Activated T-cell treated with anti-CD3 and anti-CD28 coated beads, Interleukin-2, amount 50 U/mL, for 4 hours (primary cell): ENCODE data around the gene ZNF267. TPM values are rescaled to one million over a fixed set of nuclear protein-coding genes. Genes with fewer than 3 reads are reported as not detected.
"Not testable (repeated sequence)": the region's sequence is repeated elsewhere in the genome, so short reads cannot be mapped to it uniquely, and the experiment has no call there.

Source experiments
- ATAC-seq, 2 donors: fragments of 200-7000 bp; cut with Tn5 transposase; one replicate each; pipeline ENCODE4 v1.10.0; 2021
- DNase-seq: peaks from one replicate; pipeline ENCODE4 v3.0.0-alpha.2; 2020
- H3K27me3 Mint-ChIP-seq: one replicate; pipeline ENCODE4 v1.8.0; 2021; ENCODE audit warnings: low read depth, mixed read lengths
- H3K36me3 Mint-ChIP-seq: one replicate; pipeline ENCODE4 v1.8.0; 2022; ENCODE audit warnings: mixed read lengths; ENCODE audit not compliant: insufficient read depth
- H3K4me1 Mint-ChIP-seq: one replicate; pipeline ENCODE4 v1.8.0; 2021; ENCODE audit warnings: low read depth, mixed read lengths
- H3K4me3 Mint-ChIP-seq: one replicate; pipeline ENCODE4 v1.8.0; 2021; ENCODE audit warnings: mild to moderate bottlenecking, moderate library complexity, mixed read lengths
- H3K9me3 Mint-ChIP-seq: one replicate; pipeline ENCODE4 v1.8.0; 2021; ENCODE audit warnings: mixed read lengths
- total RNA-seq, 3 donors: library from RNA; stranded (reverse); gene quantifications; one replicate each; pipeline ENCODE4 v1.2.1, GENCODE V29; 2021

ZNF267 gene
- total RNA-seq, 3 donors from 2014 or later = 52.7 to 69.4 (median 66.9) TPM

DNA sequence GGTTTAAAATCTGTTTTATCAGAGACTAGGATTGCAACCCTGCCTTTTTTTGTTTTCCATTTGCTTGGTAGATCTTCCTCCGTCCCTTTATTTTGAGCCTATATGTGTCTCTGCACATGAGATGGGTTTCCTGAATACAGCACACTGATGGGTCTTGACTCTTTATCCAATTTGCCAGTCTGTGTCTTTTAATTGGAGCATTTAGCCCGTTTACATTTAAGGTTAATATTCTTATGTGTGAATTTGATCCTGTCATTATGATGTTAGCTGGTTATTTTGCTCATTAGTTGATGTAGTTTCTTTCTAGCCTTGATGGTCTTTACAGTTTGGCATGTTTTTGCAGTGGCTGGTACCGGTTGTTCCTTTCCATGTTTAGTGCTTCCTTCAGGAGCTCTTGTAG is 31.0 kb downstream of the ZNF267 start:
- Mint-ChIP-seq H3K4me1 (peaks cover 30% of the 10 kb centered on the region), H3K36me3 (peaks cover 70% of the 10 kb centered on the region), H3K9me3 (peaks cover 45% of the 10 kb centered on the region)
- not testable (repeated sequence) for DNase-seq, H3K4me3 Mint-ChIP-seq, ATAC-seq, H3K27me3 Mint-ChIP-seq

DNA sequence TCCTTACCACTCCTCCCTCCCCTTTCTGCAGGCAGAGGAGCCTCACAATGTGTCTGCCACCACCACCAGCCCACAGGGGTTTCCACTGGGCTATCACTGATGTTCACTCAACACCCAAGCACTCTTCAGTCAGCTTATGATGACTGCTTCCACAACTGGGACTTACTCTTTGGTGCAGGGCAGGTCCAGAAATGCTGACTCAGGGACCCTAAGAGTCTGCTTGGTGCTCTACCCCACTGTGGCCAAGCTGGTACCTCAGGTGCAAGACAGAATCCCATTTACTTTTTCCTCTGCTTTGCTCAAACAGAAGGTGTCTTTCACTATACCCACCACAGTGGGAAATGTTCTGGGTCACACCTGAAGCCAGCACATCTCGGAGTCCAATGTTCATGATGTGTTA is 40.1 kb downstream of the ZNF267 start:
- Mint-ChIP-seq H3K36me3 (peaks cover 92% of the 10 kb centered on the region), H3K27me3 (no peaks in the 10 kb centered on the region), H3K4me1 (peaks cover 12% of the 10 kb centered on the region), H3K4me3 (no peak overlapping the region), H3K9me3 (peaks cover 73% of the 10 kb centered on the region)
- ATAC-seq = no peak
- no peak for DNase-seq

DNA sequence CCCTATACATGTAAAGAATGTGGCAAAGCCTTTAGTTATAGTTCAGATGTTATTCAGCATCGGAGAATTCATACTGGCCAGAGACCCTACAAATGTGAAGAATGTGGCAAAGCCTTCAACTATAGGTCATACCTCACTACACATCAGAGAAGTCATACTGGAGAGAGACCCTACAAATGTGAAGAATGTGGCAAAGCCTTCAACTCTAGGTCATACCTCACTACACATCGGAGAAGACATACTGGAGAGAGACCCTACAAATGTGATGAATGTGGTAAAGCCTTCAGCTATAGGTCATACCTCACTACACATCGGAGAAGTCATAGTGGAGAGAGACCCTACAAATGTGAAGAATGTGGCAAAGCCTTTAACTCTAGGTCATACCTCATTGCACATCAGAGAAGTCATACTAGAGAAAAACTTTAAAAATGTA is 42.5 kb downstream of the ZNF267 start:
- Mint-ChIP-seq H3K4me1 (peaks cover 12% of the 10 kb centered on the region), H3K36me3 (peaks cover 84% of the 10 kb centered on the region), H3K4me3 (no peak overlapping the region), H3K9me3 (peaks cover 62% of the 10 kb centered on the region), H3K27me3 (no peaks in the 10 kb centered on the region)
- no peak for DNase-seq
- ATAC-seq = no peak

DNA sequence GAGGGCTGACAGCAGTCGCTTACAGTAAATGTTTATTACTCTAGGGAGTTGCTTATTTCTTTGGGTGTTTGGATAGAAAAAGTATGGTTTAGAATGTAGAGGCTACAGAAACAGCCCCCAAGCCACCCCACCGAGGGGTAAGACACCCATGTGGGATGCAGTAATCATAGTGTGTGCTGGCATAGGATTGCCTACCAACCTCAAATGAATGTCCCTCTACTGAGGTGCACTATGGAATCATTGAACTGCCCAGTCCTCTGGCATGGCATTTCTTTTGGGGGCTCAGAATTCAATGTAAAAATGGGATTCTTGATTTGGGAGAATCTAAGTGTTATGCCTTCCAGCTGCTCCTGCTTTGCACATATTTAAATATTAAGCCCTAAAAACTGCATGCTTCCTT is 46.8 kb downstream of the ZNF267 start:
- H3K9me3 Mint-ChIP-seq = peaks cover 51% of the 10 kb centered on the region
- H3K36me3 Mint-ChIP-seq = peaks cover 53% of the 10 kb centered on the region
- ATAC-seq (no peak), DNase-seq (no peak)
- H3K4me3 Mint-ChIP-seq = no peak overlapping the region
- no peaks in the 10 kb centered on the region for H3K27me3 Mint-ChIP-seq
- H3K4me1 Mint-ChIP-seq = no peaks in the 10 kb centered on the region

DNA sequence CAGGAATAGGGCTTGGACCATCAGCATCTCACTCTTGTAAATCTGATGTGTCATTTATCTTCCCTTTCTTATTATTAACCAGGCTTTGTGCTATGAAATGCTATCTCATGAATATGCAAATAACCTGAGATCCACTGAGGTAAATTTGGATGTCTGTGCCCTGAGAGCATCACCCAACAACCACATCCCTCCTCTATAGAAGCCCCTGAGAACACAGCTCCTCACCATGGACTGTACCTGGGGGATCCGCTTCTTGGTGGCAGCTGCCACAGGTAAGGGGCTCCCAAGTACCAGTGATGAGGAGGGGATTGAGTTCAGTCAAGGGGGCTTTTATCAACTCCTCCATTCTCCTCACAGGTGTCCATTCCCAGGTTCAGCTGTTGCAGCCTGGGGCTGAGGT is 78.2 kb downstream of the ZNF267 start:
- H3K4me3 Mint-ChIP-seq, H3K36me3 Mint-ChIP-seq: not testable (repeated sequence)

DNA sequence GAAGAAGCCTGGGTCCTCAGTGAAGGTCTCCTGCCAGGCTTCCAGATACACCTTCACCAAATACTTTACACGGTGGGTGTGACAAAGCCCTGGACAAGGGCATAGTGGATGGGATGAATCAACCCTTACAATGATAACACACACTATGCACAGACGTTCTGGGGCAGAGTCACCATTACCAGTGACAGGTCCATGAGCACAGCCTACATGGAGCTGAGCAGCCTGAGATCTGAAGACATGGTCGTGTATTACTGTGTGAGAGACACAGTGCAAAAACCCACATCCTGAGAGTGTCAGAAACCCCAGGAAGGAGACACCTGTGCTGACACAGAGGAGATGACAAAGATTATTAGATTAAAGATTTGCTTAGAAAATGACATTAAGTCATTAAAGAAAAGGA is 78.6 kb downstream of the ZNF267 start:
- H3K27me3 Mint-ChIP-seq, H3K36me3 Mint-ChIP-seq, H3K9me3 Mint-ChIP-seq, H3K4me1 Mint-ChIP-seq, H3K4me3 Mint-ChIP-seq: not testable (repeated sequence)
- ATAC-seq = peak; percentile 69 to 70
- DNase-seq = peak; percentile 17

More for the DNA sequence above, 78.2 kb downstream of the ZNF267 start:
- H3K9me3 Mint-ChIP-seq, ATAC-seq, DNase-seq, H3K4me1 Mint-ChIP-seq, H3K27me3 Mint-ChIP-seq: not testable (repeated sequence)

DNA sequence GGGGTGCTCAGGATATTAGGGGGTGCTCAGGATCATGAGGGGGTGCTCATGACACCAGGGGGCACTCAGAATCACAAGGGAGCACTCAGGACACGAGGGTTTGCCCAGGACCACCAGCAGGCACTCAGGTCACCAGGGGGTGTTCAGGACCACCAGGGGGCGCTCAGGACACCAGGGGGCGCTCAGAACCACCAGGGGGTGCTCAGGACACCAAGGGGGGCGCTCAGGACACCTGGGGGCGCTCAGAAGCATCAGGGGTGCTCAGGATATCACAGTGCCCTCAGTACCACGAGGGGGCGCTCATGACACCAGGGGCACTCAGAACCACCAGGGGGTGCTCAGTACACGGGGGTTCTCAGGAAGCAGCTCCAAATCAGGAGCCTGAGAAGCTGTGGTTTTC is 82.6 kb downstream of the ZNF267 start:
- H3K4me1 Mint-ChIP-seq, H3K27me3 Mint-ChIP-seq, H3K9me3 Mint-ChIP-seq, H3K4me3 Mint-ChIP-seq, H3K36me3 Mint-ChIP-seq, DNase-seq: not testable (repeated sequence)
- peak in 1 of 2 donors; percentile 46 for ATAC-seq

DNA sequence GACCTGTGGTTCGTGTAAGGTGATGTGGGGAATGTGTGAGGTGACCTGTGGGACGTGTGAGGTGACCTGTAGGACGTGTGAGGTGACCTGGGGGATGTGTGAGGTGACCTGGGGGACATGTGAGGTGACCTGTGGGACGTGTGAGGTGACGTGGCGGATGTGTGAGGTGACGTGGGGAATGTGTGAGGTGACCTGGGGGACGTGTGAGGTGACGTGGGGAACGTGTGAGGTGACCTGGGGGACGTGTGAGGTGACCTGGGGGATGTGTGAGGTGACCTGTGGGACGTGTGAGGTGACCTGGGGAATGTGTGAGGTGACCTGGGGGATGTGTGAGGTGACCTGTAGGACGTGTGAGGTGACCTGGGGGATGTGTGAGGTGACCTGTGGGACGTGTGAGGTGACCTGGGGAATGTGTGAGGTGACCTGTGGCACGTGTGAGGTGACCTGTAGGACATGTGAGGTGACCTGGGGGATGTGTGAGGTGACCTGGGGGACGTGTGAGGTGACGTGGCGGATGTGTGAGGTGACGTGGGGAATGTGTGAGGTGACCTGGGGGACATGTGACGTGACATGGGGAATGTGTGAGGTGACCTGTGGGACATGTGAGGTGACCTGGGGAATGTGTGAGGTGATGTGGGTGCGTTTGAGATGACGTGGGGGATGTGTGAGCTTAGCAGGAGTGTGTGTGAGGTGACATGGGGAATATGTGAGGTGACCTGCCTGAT is 86.7 kb downstream of the ZNF267 start:
- H3K36me3 Mint-ChIP-seq, H3K9me3 Mint-ChIP-seq, DNase-seq, H3K4me1 Mint-ChIP-seq, H3K4me3 Mint-ChIP-seq, ATAC-seq, H3K27me3 Mint-ChIP-seq: not testable (repeated sequence)
